Neutrophil (primary cell): Measurements from ENCODE around the gene OGG1.
A peak's percentile ranks its signal among the peaks of the same experiment; 100 is the strongest.

Experiments
- H3K27ac ChIP-seq: fragments of 200-600 bp; sonication (generic); 2 replicates; pipeline ENCODE4 v1.5.1; 2016; ENCODE audit warnings: mild to moderate bottlenecking, moderate library complexity
- H3K27me3 ChIP-seq: fragments of 200-600 bp; sonication (generic); 2 replicates; pipeline ENCODE4 v1.6.0; 2016; ENCODE audit warnings: mild to moderate bottlenecking
- H3K36me3 ChIP-seq: fragments of 200-600 bp; sonication (generic); 2 replicates; pipeline ENCODE4 v1.5.1; 2017
- H3K4me1 ChIP-seq, 2 experiments: fragments of 200-600 bp in 1 of 2; sonication (generic) in 1 of 2; 1 replicate in 1 of 2; 2 replicates in 1 of 2; pipeline versions ENCODE4 v1.5.1 to v1.6.1; 2013 to 2016; ENCODE audit warnings: low read depth in 1 of 2, low read length in 1 of 2, mild to moderate bottlenecking in 1 of 2, moderate library complexity in 1 of 2; ENCODE audit not compliant: control insufficient read depth in 1 of 2, insufficient read depth in 1 of 2
- H3K4me3 ChIP-seq, 2 experiments: fragments of 200-600 bp in 1 of 2; sonication (generic) in 1 of 2; 1 replicate in 1 of 2; 2 replicates in 1 of 2; pipeline ENCODE4 v1.5.1; 2013 to 2016; ENCODE audit warnings: low read depth in 1 of 2, low read length in 1 of 2, mild to moderate bottlenecking in 1 of 2, moderate library complexity in 1 of 2
- H3K9me3 ChIP-seq: fragments of 200-600 bp; sonication (generic); 2 replicates; pipeline ENCODE4 v1.5.1; 2016
- TF ChIP-seq, protein P1 (sequence below): fragments of 200-600 bp; sonication (generic); IDR thresholded peaks from 2 replicates; pipeline ENCODE4 v1.5.1; 2016; ENCODE audit warnings: antibody characterized with exemption

The OGG1 gene

DNA sequence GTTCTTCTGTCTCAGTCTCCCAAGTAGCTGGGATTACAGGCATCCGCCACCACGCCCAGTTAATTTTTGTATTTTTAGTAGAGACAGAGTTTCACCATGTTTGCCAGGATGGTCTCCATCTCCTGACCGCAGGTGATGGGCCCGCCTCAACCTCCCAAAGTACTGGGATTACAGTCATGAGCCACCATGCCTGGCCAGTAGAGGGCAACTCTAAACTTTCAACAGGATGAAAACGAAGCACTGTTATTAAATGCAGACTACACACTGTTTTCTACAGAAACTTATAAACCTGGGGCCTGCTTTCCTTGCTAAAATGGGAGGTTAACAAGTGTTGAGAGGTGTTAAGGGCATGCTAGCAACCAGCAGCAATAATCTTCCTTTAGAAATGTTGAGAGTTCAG lies 50.8 kb downstream of the OGG1 start:
- Histone ChIP-seq H3K36me3 (peaks cover 96% of the 10 kb centered on the region), H3K27ac (no peak overlapping the region), H3K27me3 (no peaks in the 10 kb centered on the region), H3K9me3 (no peaks in the 10 kb centered on the region), H3K4me3 (no peak overlapping the region), H3K4me1 (peaks cover 3 to 6% of the 10 kb centered on the region in 2 experiments)
- TF ChIP-seq, protein P1, sequence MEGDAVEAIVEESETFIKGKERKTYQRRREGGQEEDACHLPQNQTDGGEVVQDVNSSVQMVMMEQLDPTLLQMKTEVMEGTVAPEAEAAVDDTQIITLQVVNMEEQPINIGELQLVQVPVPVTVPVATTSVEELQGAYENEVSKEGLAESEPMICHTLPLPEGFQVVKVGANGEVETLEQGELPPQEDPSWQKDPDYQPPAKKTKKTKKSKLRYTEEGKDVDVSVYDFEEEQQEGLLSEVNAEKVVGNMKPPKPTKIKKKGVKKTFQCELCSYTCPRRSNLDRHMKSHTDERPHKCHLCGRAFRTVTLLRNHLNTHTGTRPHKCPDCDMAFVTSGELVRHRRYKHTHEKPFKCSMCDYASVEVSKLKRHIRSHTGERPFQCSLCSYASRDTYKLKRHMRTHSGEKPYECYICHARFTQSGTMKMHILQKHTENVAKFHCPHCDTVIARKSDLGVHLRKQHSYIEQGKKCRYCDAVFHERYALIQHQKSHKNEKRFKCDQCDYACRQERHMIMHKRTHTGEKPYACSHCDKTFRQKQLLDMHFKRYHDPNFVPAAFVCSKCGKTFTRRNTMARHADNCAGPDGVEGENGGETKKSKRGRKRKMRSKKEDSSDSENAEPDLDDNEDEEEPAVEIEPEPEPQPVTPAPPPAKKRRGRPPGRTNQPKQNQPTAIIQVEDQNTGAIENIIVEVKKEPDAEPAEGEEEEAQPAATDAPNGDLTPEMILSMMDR: no peak

DNA sequence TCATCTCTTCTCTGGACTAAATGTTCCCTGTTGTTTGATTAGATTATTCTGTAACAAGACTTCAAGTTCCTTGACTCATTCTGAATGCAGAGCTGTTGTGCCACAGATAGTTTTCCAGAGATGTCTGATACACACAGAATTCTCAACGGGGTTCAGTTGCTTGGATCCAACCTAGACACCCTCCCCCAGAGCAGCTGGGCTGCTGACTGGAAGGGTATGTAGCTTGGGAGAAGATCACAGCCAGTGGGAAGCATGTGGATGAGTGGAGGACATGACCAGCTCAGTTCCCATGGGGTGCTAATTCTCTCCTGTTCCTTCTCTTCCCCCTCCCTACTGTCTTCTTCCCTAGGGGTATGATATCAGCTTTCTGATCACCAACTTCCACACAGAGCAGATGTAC lies 53.7 kb downstream of the OGG1 start:
- H3K36me3 ChIP-seq: peaks cover 98% of the 10 kb centered on the region
- no peaks in the 10 kb centered on the region for H3K9me3 ChIP-seq
- peak overlapping the region; percentile 15 for H3K27ac ChIP-seq
- H3K4me1 ChIP-seq: no peaks in the 10 kb centered on the region
- H3K27me3 ChIP-seq: no peaks in the 10 kb centered on the region
- no peak overlapping the region for H3K4me3 ChIP-seq
- TF ChIP-seq, protein P1: no peak

DNA sequence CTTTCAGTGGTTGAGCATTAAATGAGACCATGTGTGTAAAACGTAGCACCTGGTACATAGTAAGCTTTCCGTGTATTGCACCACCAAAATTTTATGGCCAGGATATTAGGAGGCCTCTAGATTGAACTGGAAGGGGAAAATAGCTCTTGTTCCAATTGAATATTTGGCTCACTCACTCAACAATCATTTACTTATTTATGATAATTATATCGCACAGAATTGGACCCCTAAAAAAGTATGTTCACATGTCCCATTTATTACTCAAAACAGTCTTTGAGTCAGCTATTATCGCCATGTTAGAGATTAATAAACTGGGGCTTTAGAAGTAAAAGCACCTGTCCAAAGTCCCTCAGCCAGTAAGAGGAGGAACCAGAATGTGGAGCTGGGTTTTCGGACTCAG lies 55.2 kb downstream of the OGG1 start:
- Histone ChIP-seq H3K36me3 (peaks cover 90% of the 10 kb centered on the region), H3K4me3 (no peak overlapping the region), H3K27ac (peak overlapping the region; percentile 32), H3K9me3 (no peaks in the 10 kb centered on the region), H3K4me1 (peaks cover 10% of the 10 kb centered on the region in 2 experiments), H3K27me3 (no peaks in the 10 kb centered on the region)
- TF ChIP-seq, protein P1: no peak

DNA sequence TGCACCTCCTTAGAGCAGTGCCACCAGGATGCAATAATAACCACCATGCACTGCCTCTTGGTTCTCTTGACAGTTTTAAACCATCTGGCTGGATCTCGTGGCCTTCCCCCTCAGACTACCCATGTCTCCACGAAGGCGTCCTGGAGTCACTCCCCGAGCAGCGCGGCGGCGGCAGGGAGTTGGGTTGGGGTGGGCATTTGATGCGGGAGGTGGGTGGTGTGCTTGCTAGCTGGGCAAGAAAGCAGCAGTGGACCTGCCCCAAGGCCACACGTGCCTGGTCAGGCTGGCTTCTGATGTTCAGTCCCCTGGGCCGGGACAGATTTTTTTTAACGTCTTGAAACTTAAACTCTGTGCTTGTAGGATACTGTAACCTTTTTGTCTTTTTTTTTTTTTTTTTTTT lies 56.4 kb downstream of the OGG1 start:
- Histone ChIP-seq H3K4me3 (no peak overlapping the region), H3K27me3 (no peaks in the 10 kb centered on the region)
- TF ChIP-seq, protein P1: no peak

More for the DNA sequence above, 56.4 kb downstream of the OGG1 start:
- H3K27ac ChIP-seq: peak overlapping the region; percentile 32
- peaks cover 19 to 21% of the 10 kb centered on the region in 2 experiments for H3K4me1 ChIP-seq
- H3K9me3 ChIP-seq: no peaks in the 10 kb centered on the region
- H3K36me3 ChIP-seq: peaks cover 83% of the 10 kb centered on the region
